NCI-H69 (cell line): Measurements from ENCODE around the gene MACROD2.

Source experiments
- DNase-seq: peaks from one replicate; lab custom pipeline; 2025; lab: John Stamatoyannopoulos, UW

The MACROD2 gene

GRCh38 chr20:15740046-15740775, 1744.9 kb downstream of the MACROD2 start:
- DNase-seq = no peak

GRCh38 chr20:15742087-15742486, 1746.8 kb downstream of the MACROD2 start:
- DNase-seq = peak; percentile 51

- DNase-seq = peak; percentile 81
These were observed 1747.3 kb downstream of the MACROD2 start for GRCh38 chr20:15742627-15743026.

- peak; percentile 22 for DNase-seq
These were observed 1760.9 kb downstream of the MACROD2 start for GRCh38 chr20:15756002-15756753.

GRCh38 chr20:15756754-15757115, 1761.4 kb downstream of the MACROD2 start:
- DNase-seq = peak; percentile 38

GRCh38 chr20:15759594-15759993, 1764.3 kb downstream of the MACROD2 start:
- peak; percentile 20 for DNase-seq

- no peak for DNase-seq
These were observed 1764.8 kb downstream of the MACROD2 start for GRCh38 chr20:15760001-15760621.

GRCh38 chr20:15763366-15763765, 1768.0 kb downstream of the MACROD2 start:
- DNase-seq = no peak

GRCh38 chr20:15767586-15767985, 1772.3 kb downstream of the MACROD2 start:
- no peak for DNase-seq

GRCh38 chr20:15767999-15768741, 1772.9 kb downstream of the MACROD2 start:
- DNase-seq = no peak

- DNase-seq = no peak
These were observed 1777.5 kb downstream of the MACROD2 start for GRCh38 chr20:15772826-15773225.

GRCh38 chr20:15774926-15775325, 1779.6 kb downstream of the MACROD2 start:
- no peak for DNase-seq

- no peak for DNase-seq
These were observed 1781.6 kb downstream of the MACROD2 start for GRCh38 chr20:15776770-15777466.

GRCh38 chr20:15784020-15784419, 1788.7 kb downstream of the MACROD2 start:
- no peak for DNase-seq

GRCh38 chr20:15789079-15789478, 1793.8 kb downstream of the MACROD2 start:
- peak; percentile 72 for DNase-seq

- DNase-seq = no peak
These were observed 1797.5 kb downstream of the MACROD2 start for GRCh38 chr20:15792855-15793254.

GRCh38 chr20:15794409-15794808, 1799.1 kb downstream of the MACROD2 start:
- peak; percentile 81 for DNase-seq

- no peak for DNase-seq
These were observed 1800.1 kb downstream of the MACROD2 start for GRCh38 chr20:15795305-15796019.

GRCh38 chr20:15799871-15800270, 1804.6 kb downstream of the MACROD2 start:
- DNase-seq = no peak

- no peak for DNase-seq
These were observed 1806.7 kb downstream of the MACROD2 start for GRCh38 chr20:15802020-15802419.

- DNase-seq = no peak
These were observed 1809.8 kb downstream of the MACROD2 start for GRCh38 chr20:15805154-15805553.
